Measurements from ENCODE around the gene ACTRT2.

DNA sequence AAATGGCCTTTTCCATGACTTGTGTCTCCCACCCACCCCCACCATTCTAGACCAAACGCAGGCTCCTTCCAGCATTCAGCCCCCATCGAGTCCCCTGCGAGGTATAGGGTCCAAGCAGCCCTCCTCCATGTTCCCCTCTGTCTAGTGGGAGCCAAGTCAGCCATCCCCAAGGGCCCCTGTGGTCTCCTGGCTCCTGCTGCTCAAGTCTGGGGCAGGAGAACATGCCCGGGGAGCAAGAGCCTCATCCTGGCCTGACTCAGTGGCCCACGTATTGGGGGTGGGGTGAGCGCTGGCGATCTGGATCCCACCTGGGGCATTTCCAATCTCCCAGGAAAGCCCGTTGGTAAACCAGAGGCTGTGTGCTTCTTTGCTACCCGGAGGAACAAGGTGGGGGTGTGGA is 43.6 kb downstream of the ACTRT2 start:
- no peak for TF ChIP-seq POLR2A (IDR thresholded peaks at IDR 0.05; ENCODE audit: control extremely low read depth in 1 of 2, low read depth in 2 of 2, low read length in 2 of 2)
- TF ChIP-seq HDAC6 (IDR thresholded peaks at IDR 0.05; ENCODE audit: low read depth, low read length), result no peak
- no peak for TF ChIP-seq ZNF274 (IDR thresholded peaks at IDR 0.05; ENCODE audit: borderline replicate concordance, extremely low read depth, low read length)
- no peak for TF ChIP-seq HDAC2 (IDR thresholded peaks at IDR 0.05; ENCODE audit: borderline replicate concordance in 1 of 2, low read depth in 2 of 2, low read length in 2 of 2)
- TF ChIP-seq, protein P1, sequence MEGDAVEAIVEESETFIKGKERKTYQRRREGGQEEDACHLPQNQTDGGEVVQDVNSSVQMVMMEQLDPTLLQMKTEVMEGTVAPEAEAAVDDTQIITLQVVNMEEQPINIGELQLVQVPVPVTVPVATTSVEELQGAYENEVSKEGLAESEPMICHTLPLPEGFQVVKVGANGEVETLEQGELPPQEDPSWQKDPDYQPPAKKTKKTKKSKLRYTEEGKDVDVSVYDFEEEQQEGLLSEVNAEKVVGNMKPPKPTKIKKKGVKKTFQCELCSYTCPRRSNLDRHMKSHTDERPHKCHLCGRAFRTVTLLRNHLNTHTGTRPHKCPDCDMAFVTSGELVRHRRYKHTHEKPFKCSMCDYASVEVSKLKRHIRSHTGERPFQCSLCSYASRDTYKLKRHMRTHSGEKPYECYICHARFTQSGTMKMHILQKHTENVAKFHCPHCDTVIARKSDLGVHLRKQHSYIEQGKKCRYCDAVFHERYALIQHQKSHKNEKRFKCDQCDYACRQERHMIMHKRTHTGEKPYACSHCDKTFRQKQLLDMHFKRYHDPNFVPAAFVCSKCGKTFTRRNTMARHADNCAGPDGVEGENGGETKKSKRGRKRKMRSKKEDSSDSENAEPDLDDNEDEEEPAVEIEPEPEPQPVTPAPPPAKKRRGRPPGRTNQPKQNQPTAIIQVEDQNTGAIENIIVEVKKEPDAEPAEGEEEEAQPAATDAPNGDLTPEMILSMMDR (IDR thresholded peaks at IDR 0.05; ENCODE audit: control extremely low read depth in 1 of 3, insufficient read depth in 1 of 3, low read depth in 1 of 3, low read length in 3 of 3), result no peak

All from H1 (cell line).